Kidney epithelial cell (primary cell): ENCODE data around the gene AGPAT4. TPM values are rescaled to one million over a fixed set of nuclear protein-coding genes. Genes with fewer than 3 reads are reported as not detected.

Experiments used
- DNase-seq: peaks from one replicate; pipeline ENCODE4 v3.0.0-alpha.2; 2010; ENCODE audit warnings: low read depth
- H3K27me3 ChIP-seq: 2 replicates; pipeline ENCODE4 v1.6.0; 2011; ENCODE audit warnings: low read length; ENCODE audit not compliant: control insufficient read depth, insufficient read depth
- H3K36me3 ChIP-seq: 2 replicates; pipeline ENCODE4 v1.5.1; 2011; ENCODE audit warnings: low read length; ENCODE audit not compliant: control insufficient read depth, insufficient read depth
- H3K4me3 ChIP-seq: 2 replicates; pipeline ENCODE4 v1.5.1; 2011; ENCODE audit warnings: low read depth, mild to moderate bottlenecking, control low read depth, low read length
- CTCF ChIP-seq: IDR thresholded peaks from 2 replicates; pipeline ENCODE4 v1.5.1; 2011; ENCODE audit warnings: mild to moderate bottlenecking, moderate library complexity, low read length, control low read depth, inconsistent platforms; ENCODE audit not compliant: insufficient read depth, poor library complexity, severe bottlenecking
- total RNA-seq: library from RNA; depleted of rRNA; stranded (reverse); fragments of >200 nt; gene quantifications from 2 replicates; pipeline ENCODE4 v1.2.3, GENCODE V29; 2015

Gene AGPAT4
- total RNA-seq, 1 donor from 2014 or later = 9.6 TPM

- DNase-seq = no peak
- Histone ChIP-seq H3K4me3 (no peak overlapping the region), H3K36me3 (no peaks in the 10 kb centered on the region), H3K27me3 (no peaks in the 10 kb centered on the region)
- TF ChIP-seq CTCF = no peak
Measured at GRCh38 chr6:161265554-161265953, 8.3 kb downstream of the AGPAT4 start.

- Histone ChIP-seq H3K4me3 (no peak overlapping the region), H3K36me3 (no peaks in the 10 kb centered on the region), H3K27me3 (no peaks in the 10 kb centered on the region)
- TF ChIP-seq CTCF = no peak
- DNase-seq = no peak
Measured at GRCh38 chr6:161264181-161264580, 9.7 kb downstream of the AGPAT4 start.

- TF ChIP-seq CTCF = no peak
- DNase-seq = no peak
- no peak overlapping the region for H3K4me3 ChIP-seq
- no peaks in the 10 kb centered on the region for H3K27me3 ChIP-seq
- no peaks in the 10 kb centered on the region for H3K36me3 ChIP-seq
Measured at GRCh38 chr6:161261816-161262215, 12.0 kb downstream of the AGPAT4 start.

- no peaks in the 10 kb centered on the region for H3K36me3 ChIP-seq
- peak; percentile 50 for DNase-seq
- H3K27me3 ChIP-seq = no peaks in the 10 kb centered on the region
- H3K4me3 ChIP-seq = no peak overlapping the region
- TF ChIP-seq CTCF = no peak
Measured at GRCh38 chr6:161261325-161261724, 12.5 kb downstream of the AGPAT4 start.

- DNase-seq = no peak
- TF ChIP-seq CTCF = no peak
- Histone ChIP-seq H3K27me3 (no peaks in the 10 kb centered on the region), H3K36me3 (no peaks in the 10 kb centered on the region), H3K4me3 (no peak overlapping the region)
Measured at GRCh38 chr6:161259302-161259701, 14.6 kb downstream of the AGPAT4 start.

- DNase-seq = no peak
- TF ChIP-seq CTCF = no peak
Measured at GRCh38 chr6:161257793-161258457, 15.9 kb downstream of the AGPAT4 start.

More at GRCh38 chr6:161257793-161258457, 15.9 kb downstream of the AGPAT4 start:
- H3K27me3 ChIP-seq = no peaks in the 10 kb centered on the region
- H3K4me3 ChIP-seq = no peak overlapping the region
- H3K36me3 ChIP-seq = no peaks in the 10 kb centered on the region
